Measurements from ENCODE around the gene SCGN.

The SCGN gene, protein sequence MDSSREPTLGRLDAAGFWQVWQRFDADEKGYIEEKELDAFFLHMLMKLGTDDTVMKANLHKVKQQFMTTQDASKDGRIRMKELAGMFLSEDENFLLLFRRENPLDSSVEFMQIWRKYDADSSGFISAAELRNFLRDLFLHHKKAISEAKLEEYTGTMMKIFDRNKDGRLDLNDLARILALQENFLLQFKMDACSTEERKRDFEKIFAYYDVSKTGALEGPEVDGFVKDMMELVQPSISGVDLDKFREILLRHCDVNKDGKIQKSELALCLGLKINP

DNA sequence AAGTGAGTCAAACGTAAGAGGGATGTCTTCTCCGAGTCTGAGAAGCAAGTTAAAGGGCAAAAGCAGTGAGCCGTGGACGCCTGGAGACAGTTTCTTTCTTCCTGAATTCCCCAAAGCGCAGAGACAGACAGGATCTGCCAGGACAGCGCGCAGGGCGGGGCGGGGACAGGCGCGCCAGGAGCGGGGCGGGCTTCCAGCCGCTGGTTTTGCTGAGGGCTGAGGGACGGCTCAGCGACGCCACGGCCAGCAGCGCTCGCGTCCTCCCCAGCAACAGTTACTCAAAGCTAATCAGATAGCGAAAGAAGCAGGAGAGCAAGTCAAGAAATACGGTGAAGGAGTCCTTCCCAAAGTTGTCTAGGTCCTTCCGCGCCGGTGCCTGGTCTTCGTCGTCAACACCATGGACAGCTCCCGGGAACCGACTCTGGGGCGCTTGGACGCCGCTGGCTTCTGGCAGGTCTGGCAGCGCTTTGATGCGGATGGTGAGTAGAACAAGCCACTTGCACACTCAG lies at the start of gene SCGN:
Gene SCGN (plus strand): TSS at position 209 of the 509 bp plus-strand sequence. CDS start 189 bp downstream, at position 398.
- in situ Hi-C loops (cut with HindIII; ENCODE audit: low sequenced_read_pairs), result no loop called here
- DNase-seq (ENCODE audit: low read depth, low spot score), result peak; percentile 61
- TF ChIP-seq, protein P1, sequence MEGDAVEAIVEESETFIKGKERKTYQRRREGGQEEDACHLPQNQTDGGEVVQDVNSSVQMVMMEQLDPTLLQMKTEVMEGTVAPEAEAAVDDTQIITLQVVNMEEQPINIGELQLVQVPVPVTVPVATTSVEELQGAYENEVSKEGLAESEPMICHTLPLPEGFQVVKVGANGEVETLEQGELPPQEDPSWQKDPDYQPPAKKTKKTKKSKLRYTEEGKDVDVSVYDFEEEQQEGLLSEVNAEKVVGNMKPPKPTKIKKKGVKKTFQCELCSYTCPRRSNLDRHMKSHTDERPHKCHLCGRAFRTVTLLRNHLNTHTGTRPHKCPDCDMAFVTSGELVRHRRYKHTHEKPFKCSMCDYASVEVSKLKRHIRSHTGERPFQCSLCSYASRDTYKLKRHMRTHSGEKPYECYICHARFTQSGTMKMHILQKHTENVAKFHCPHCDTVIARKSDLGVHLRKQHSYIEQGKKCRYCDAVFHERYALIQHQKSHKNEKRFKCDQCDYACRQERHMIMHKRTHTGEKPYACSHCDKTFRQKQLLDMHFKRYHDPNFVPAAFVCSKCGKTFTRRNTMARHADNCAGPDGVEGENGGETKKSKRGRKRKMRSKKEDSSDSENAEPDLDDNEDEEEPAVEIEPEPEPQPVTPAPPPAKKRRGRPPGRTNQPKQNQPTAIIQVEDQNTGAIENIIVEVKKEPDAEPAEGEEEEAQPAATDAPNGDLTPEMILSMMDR (IDR thresholded peaks at IDR 0.05; ENCODE audit: low read depth, low read length), result no peak
- H3K4me3 ChIP-seq (ENCODE audit: low read depth, low read length), result no peak within 1 kb of the TSS

DNA sequence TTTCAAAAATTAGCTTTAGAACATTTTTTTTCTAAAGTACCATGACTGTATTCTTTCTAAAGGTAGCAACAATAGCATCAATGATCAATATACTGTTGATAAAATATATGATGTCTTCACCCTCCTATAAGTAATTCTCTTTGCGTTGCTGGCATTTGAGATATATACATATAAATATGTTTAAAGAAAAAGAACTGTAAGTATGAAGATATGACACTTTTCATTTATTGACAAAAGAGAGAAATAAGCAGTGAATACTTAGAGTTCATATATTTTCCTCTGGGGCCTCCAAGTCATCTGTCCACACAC lies 49.4 kb upstream of the SCGN start:
- peak; percentile 4 for DNase-seq (ENCODE audit: low read depth, low spot score)
- TF ChIP-seq, protein P1 (IDR thresholded peaks at IDR 0.05; ENCODE audit: low read depth, low read length), result no peak
- H3K4me3 ChIP-seq (ENCODE audit: low read depth, low read length), result no peak overlapping the region
- in situ Hi-C loops (cut with HindIII; ENCODE audit: low sequenced_read_pairs), result no loop called here

DNA sequence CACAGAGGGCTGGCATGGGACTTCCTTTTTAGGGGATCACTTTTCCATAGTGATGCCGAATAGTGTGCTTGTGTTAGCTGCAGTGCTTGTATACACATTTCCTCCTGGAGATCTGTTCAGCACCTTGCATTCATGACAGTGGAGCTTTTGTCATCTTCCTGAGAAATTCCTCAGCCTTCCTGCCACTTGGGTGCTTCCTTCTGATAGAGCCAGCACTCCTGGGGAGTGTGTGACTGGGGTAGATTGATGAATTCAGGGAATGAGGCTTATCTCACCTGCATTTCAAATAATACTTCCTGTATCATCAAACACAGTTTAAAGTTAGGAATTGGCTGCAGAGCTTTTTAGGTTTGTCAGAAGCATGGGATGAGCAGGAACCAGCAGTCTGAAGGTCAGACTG lies 48.8 kb upstream of the SCGN start:
- TF ChIP-seq, protein P1 (IDR thresholded peaks at IDR 0.05; ENCODE audit: low read depth, low read length), result no peak
- no peak overlapping the region for H3K4me3 ChIP-seq (ENCODE audit: low read depth, low read length)
- in situ Hi-C loops (cut with HindIII; ENCODE audit: low sequenced_read_pairs), result no loop called here
- no peak for DNase-seq (ENCODE audit: low read depth, low spot score)

- TF ChIP-seq, protein P1 (IDR thresholded peaks at IDR 0.05; ENCODE audit: low read depth, low read length), result no peak
- in situ Hi-C loops (cut with HindIII; ENCODE audit: low sequenced_read_pairs), result no loop called here
- DNase-seq (ENCODE audit: low read depth, low spot score), result no peak
- H3K4me3 ChIP-seq (ENCODE audit: low read depth, low read length), result no peak overlapping the region
These were observed 45.9 kb upstream of the SCGN start for GRCh38 chr6:25606151-25606550.

DNA sequence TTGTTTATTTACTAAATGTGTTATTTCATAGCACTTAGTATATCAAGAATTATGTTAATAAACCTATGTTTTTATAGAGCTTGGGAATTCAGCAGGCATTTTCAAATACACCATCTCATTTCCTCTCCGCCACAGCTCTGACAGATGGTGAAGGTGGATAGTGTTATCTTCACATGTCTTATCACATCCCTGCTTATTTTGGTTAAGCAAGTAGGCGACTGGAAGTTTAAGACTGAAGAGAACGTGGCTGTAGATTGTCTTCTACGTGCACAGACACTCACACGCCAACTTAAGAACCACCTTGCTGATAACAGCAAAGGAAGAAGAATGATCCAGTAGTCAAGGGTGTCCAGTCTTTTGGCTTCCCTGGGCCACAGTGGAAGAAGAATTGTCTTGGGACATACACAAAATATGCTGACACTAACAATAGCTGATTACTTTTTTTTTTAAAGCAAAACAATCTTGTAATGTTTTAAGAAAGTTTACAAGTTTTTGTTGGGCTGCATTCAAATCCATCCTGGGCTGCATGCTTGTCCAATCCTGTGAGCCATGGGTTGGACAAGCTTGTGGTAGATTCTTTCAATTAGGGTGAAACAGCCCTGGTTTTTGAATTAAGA lies 43.3 kb upstream of the SCGN start:
- no peak overlapping the region for H3K4me3 ChIP-seq (ENCODE audit: low read depth, low read length)
- in situ Hi-C loops (cut with HindIII; ENCODE audit: low sequenced_read_pairs), result no loop called here
- no peak for DNase-seq (ENCODE audit: low read depth, low spot score)
- TF ChIP-seq, protein P1 (IDR thresholded peaks at IDR 0.05; ENCODE audit: low read depth, low read length), result no peak

GRCh38 chr6:25612666-25613065 lies 39.3 kb upstream of the SCGN start:
- in situ Hi-C loops (cut with HindIII; ENCODE audit: low sequenced_read_pairs), result no loop called here
- H3K4me3 ChIP-seq (ENCODE audit: low read depth, low read length), result no peak overlapping the region
- DNase-seq (ENCODE audit: low read depth, low spot score), result no peak
- TF ChIP-seq, protein P1 (IDR thresholded peaks at IDR 0.05; ENCODE audit: low read depth, low read length), result no peak
